NCI-H345 treated with DMSO at 0.1 percent for 48 hours (cell line): ENCODE data around the gene TNRC18.
"Not testable (repeated sequence)": the region's sequence is repeated elsewhere in the genome, so short reads cannot be mapped to it uniquely, and the experiment has no call there.

Experiments
- DNase-seq: peaks from one replicate; lab custom pipeline; 2025; ENCODE audit not compliant: unreplicated experiment; lab: John Stamatoyannopoulos, UW

TNRC18 gene

GRCh38 chr7:5423306-5423975, at the start of gene TNRC18:
Gene TNRC18 (minus strand): TSS chr7:5423834. CDS start chr7:5421246, 2,588 bp downstream.
- DNase-seq: no peak

GRCh38 chr7:5472432-5473315, 49.0 kb upstream of the TNRC18 start:
- DNase-seq: peak; percentile 100

GRCh38 chr7:5471623-5472022, 48.0 kb upstream of the TNRC18 start:
- not testable (repeated sequence) for DNase-seq

- DNase-seq: no peak
Measured at GRCh38 chr7:5470816-5471215, 47.2 kb upstream of the TNRC18 start.

- no peak for DNase-seq
Measured at GRCh38 chr7:5470167-5470532, 46.5 kb upstream of the TNRC18 start.

GRCh38 chr7:5469375-5470166, 45.9 kb upstream of the TNRC18 start:
- no peak for DNase-seq

GRCh38 chr7:5467645-5468044, 44.0 kb upstream of the TNRC18 start:
- no peak for DNase-seq

- no peak for DNase-seq
Measured at GRCh38 chr7:5466551-5466950, 42.9 kb upstream of the TNRC18 start.

GRCh38 chr7:5463031-5463430, 39.4 kb upstream of the TNRC18 start:
- no peak for DNase-seq

- DNase-seq: no peak
Measured at GRCh38 chr7:5462216-5462615, 38.6 kb upstream of the TNRC18 start.

GRCh38 chr7:5458921-5459480, 35.4 kb upstream of the TNRC18 start:
- no peak for DNase-seq

GRCh38 chr7:5457245-5457735, 33.7 kb upstream of the TNRC18 start:
- no peak for DNase-seq

GRCh38 chr7:5456409-5456808, 32.8 kb upstream of the TNRC18 start:
- DNase-seq: no peak

- no peak for DNase-seq
Measured at GRCh38 chr7:5455581-5456219, 32.1 kb upstream of the TNRC18 start.

GRCh38 chr7:5455175-5455574, 31.5 kb upstream of the TNRC18 start:
- DNase-seq: no peak

- no peak for DNase-seq
Measured at GRCh38 chr7:5454485-5454884, 30.9 kb upstream of the TNRC18 start.

- DNase-seq: no peak
Measured at GRCh38 chr7:5453566-5454075, 30.0 kb upstream of the TNRC18 start.

- no peak for DNase-seq
Measured at GRCh38 chr7:5452937-5453540, 29.4 kb upstream of the TNRC18 start.

GRCh38 chr7:5452470-5452899, 28.9 kb upstream of the TNRC18 start:
- DNase-seq: no peak

- DNase-seq: no peak
Measured at GRCh38 chr7:5451391-5451790, 27.8 kb upstream of the TNRC18 start.
